GM12891 (cell line): ENCODE data around the gene ZSCAN26.

Source experiments
- POLR2A ChIP-seq: IDR thresholded peaks from 2 replicates; pipeline ENCODE4 v1.6.1; 2011; ENCODE audit warnings: low read depth, low read length, control low read depth
- POLR2AphosphoS5 ChIP-seq: IDR thresholded peaks from 2 replicates; pipeline ENCODE4 v1.6.1; 2011; ENCODE audit warnings: low read depth, low read length, control low read depth
- POU2F2 ChIP-seq: IDR thresholded peaks from 2 replicates; pipeline ENCODE4 v1.6.1; 2011; ENCODE audit warnings: low read depth, mild to moderate bottlenecking, control low read depth, low read length, moderate library complexity
- TAF1 ChIP-seq: IDR thresholded peaks from 2 replicates; pipeline ENCODE4 v1.6.1; 2011; ENCODE audit warnings: low read depth, low read length, control low read depth

- TF ChIP-seq TAF1 (no peak), POLR2A (no peak), POLR2AphosphoS5 (no peak), POU2F2 (no peak)
These were observed 40.5 kb upstream of the ZSCAN26 start for GRCh38 chr6:28226460-28226859.
